Retinal pigment epithelial cell (primary cell): ENCODE results near the gene PSMA4.
"Not testable (repeated sequence)": the region's sequence is repeated elsewhere in the genome, so short reads cannot be mapped to it uniquely, and the experiment has no call there.

Source experiments
- DNase-seq: peaks from one replicate; pipeline ENCODE4 v3.0.0-alpha.2; 2010; ENCODE audit warnings: low read depth
- H3K4me3 ChIP-seq: 2 replicates; pipeline ENCODE4 v1.5.1; 2011; ENCODE audit warnings: mild to moderate bottlenecking, low read length, control low read depth, moderate library complexity
- CTCF ChIP-seq: conservative IDR thresholded peaks from 2 replicates; pipeline ENCODE4 v1.5.1; 2011; ENCODE audit warnings: low read depth, low read length, control low read depth, inconsistent platforms

PSMA4 gene

GRCh38 chr15:78537266-78537905 is 2.9 kb upstream of the PSMA4 start:
- no peak overlapping the region for H3K4me3 ChIP-seq
- no peak for DNase-seq
- TF ChIP-seq CTCF, result no peak

- no peak for DNase-seq
- no peak for TF ChIP-seq CTCF
- no peak overlapping the region for H3K4me3 ChIP-seq
Measured at GRCh38 chr15:78538358-78538757, 1.9 kb upstream of the PSMA4 start.

- H3K4me3 ChIP-seq, result peak overlapping the region; percentile 98
Measured at GRCh38 chr15:78539464-78540140, 642 bp upstream of the PSMA4 start.

GRCh38 chr15:78540871-78541743 is 863 bp downstream of the PSMA4 start:
- TF ChIP-seq CTCF, result no peak
- no peak for DNase-seq
- peak overlapping the region; percentile 98 for H3K4me3 ChIP-seq

More at GRCh38 chr15:78539464-78540140, 642 bp upstream of the PSMA4 start:
- DNase-seq, result not testable (repeated sequence)

GRCh38 chr15:78541744-78542034 is 1.4 kb downstream of the PSMA4 start:
- TF ChIP-seq CTCF, result no peak
- no peak for DNase-seq
- H3K4me3 ChIP-seq, result peak overlapping the region; percentile 98

- no peak for TF ChIP-seq CTCF
- DNase-seq, result no peak
- no peak overlapping the region for H3K4me3 ChIP-seq
Measured at GRCh38 chr15:78542647-78543046, 2.4 kb downstream of the PSMA4 start.

- no peak overlapping the region for H3K4me3 ChIP-seq
- TF ChIP-seq CTCF, result no peak
- no peak for DNase-seq
Measured at GRCh38 chr15:78550194-78550593, 9.9 kb downstream of the PSMA4 start.
